HUES6 (cell line): ENCODE measurements around the gene ENTPD8.
"Not testable (repeated sequence)": the region's sequence is repeated elsewhere in the genome, so short reads cannot be mapped to it uniquely, and the experiment has no call there.

ENCODE experiments used
- H3K27ac ChIP-seq: 2 replicates; pipeline ENCODE4 v1.7.0; 2013; ENCODE audit warnings: low read depth, mild to moderate bottlenecking, low read length, inconsistent platforms
- H3K27me3 ChIP-seq: 2 replicates; pipeline ENCODE4 v1.6.1; 2013; ENCODE audit warnings: low read length; ENCODE audit not compliant: control insufficient read depth, insufficient read depth
- H3K36me3 ChIP-seq: 2 replicates; pipeline ENCODE4 v1.6.1; 2013; ENCODE audit warnings: low read length; ENCODE audit not compliant: control insufficient read depth, insufficient read depth
- H3K4me1 ChIP-seq: 2 replicates; pipeline ENCODE4 v1.6.1; 2013; ENCODE audit warnings: low read length; ENCODE audit not compliant: control insufficient read depth, insufficient read depth
- H3K4me3 ChIP-seq: 2 replicates; pipeline ENCODE4 v1.5.1; 2013; ENCODE audit warnings: low read depth, low read length
- H3K9ac ChIP-seq: one replicate; pipeline ENCODE4 v1.6.1; 2013; ENCODE audit warnings: mild to moderate bottlenecking, low read length
- H3K9me3 ChIP-seq: 2 replicates; pipeline ENCODE4 v1.6.1; 2013; ENCODE audit warnings: low read depth, low read length; ENCODE audit not compliant: control insufficient read depth, insufficient read depth

Gene ENTPD8

GRCh38 chr9:137456061-137456863 lies 15.1 kb upstream of the ENTPD8 start:
- Histone ChIP-seq H3K9me3 (no peaks in the 10 kb centered on the region), H3K27ac (no peak overlapping the region), H3K36me3 (peaks cover 31% of the 10 kb centered on the region), H3K27me3 (no peaks in the 10 kb centered on the region; the same call in 1 of the 2 replicates), H3K4me3 (no peak overlapping the region), H3K4me1 (peaks cover 28% of the 10 kb centered on the region), H3K9ac (no peak overlapping the region)

GRCh38 chr9:137455359-137455991 lies 14.3 kb upstream of the ENTPD8 start:
- Histone ChIP-seq H3K27me3 (no peaks in the 10 kb centered on the region; the same call in 1 of the 2 replicates), H3K9me3 (no peaks in the 10 kb centered on the region), H3K4me1 (peaks cover 28% of the 10 kb centered on the region), H3K27ac (no peak overlapping the region), H3K36me3 (peaks cover 31% of the 10 kb centered on the region), H3K4me3 (no peak overlapping the region), H3K9ac (no peak overlapping the region)

GRCh38 chr9:137454597-137455358 lies 13.6 kb upstream of the ENTPD8 start:
- Histone ChIP-seq H3K27me3 (no peaks in the 10 kb centered on the region; the same call in 1 of the 2 replicates), H3K9me3 (no peaks in the 10 kb centered on the region), H3K4me3 (peak overlapping the region; percentile 57), H3K4me1 (peaks cover 28% of the 10 kb centered on the region), H3K36me3 (peaks cover 35% of the 10 kb centered on the region), H3K27ac (no peak overlapping the region), H3K9ac (peak overlapping the region; percentile 12)

GRCh38 chr9:137454145-137454596 lies 13.0 kb upstream of the ENTPD8 start:
- peak overlapping the region; percentile 57 for H3K4me3 ChIP-seq

GRCh38 chr9:137453643-137454081 lies 12.5 kb upstream of the ENTPD8 start:
- peak overlapping the region; percentile 51 for H3K4me3 ChIP-seq

More at GRCh38 chr9:137454145-137454596, 13.0 kb upstream of the ENTPD8 start:
- peak overlapping the region; percentile 12 for H3K9ac ChIP-seq
- H3K27ac ChIP-seq: no peak overlapping the region
- H3K4me1 ChIP-seq: peaks cover 25% of the 10 kb centered on the region
- H3K27me3 ChIP-seq: no peaks in the 10 kb centered on the region; the same call in 1 of the 2 replicates
- peaks cover 41% of the 10 kb centered on the region for H3K36me3 ChIP-seq
- H3K9me3 ChIP-seq: no peaks in the 10 kb centered on the region

GRCh38 chr9:137452761-137453642 lies 11.8 kb upstream of the ENTPD8 start:
- Histone ChIP-seq H3K4me3 (peak overlapping the region; percentile 51), H3K27ac (no peak overlapping the region), H3K4me1 (peaks cover 21% of the 10 kb centered on the region), H3K9me3 (no peaks in the 10 kb centered on the region), H3K27me3 (no peaks in the 10 kb centered on the region), H3K36me3 (peaks cover 47% of the 10 kb centered on the region), H3K9ac (no peak overlapping the region)

More at GRCh38 chr9:137453643-137454081, 12.5 kb upstream of the ENTPD8 start:
- peaks cover 46% of the 10 kb centered on the region for H3K36me3 ChIP-seq
- H3K27ac ChIP-seq: no peak overlapping the region
- H3K27me3 ChIP-seq: no peaks in the 10 kb centered on the region; the same call in 1 of the 2 replicates
- no peak overlapping the region for H3K9ac ChIP-seq
- H3K9me3 ChIP-seq: no peaks in the 10 kb centered on the region
- H3K4me1 ChIP-seq: peaks cover 25% of the 10 kb centered on the region

GRCh38 chr9:137452006-137452760 lies 11.0 kb upstream of the ENTPD8 start:
- Histone ChIP-seq H3K36me3 (peaks cover 43% of the 10 kb centered on the region), H3K4me1 (peaks cover 18% of the 10 kb centered on the region), H3K4me3 (no peak overlapping the region), H3K27ac (no peak overlapping the region), H3K9me3 (no peaks in the 10 kb centered on the region), H3K27me3 (no peaks in the 10 kb centered on the region), H3K9ac (no peak overlapping the region)

- H3K27me3 ChIP-seq, H3K4me3 ChIP-seq, H3K27ac ChIP-seq, H3K9ac ChIP-seq, H3K9me3 ChIP-seq: not testable (repeated sequence)
- Histone ChIP-seq H3K36me3 (peaks cover 36% of the 10 kb centered on the region), H3K4me1 (peaks cover 18% of the 10 kb centered on the region)
These were observed 10.3 kb upstream of the ENTPD8 start for GRCh38 chr9:137451264-137452005.

- Histone ChIP-seq H3K36me3 (peaks cover 29% of the 10 kb centered on the region), H3K4me1 (peaks cover 18% of the 10 kb centered on the region)
- H3K27me3 ChIP-seq, H3K27ac ChIP-seq, H3K9ac ChIP-seq, H3K4me3 ChIP-seq, H3K9me3 ChIP-seq: not testable (repeated sequence)
These were observed 9.5 kb upstream of the ENTPD8 start for GRCh38 chr9:137450539-137451222.
